ENCODE measurements around the gene IL10RB. TPM values are rescaled to one million over a fixed set of nuclear protein-coding genes. Genes with fewer than 3 reads are reported as not detected.

IL10RB gene
- total and polyA plus RNA-seq, 8 donors = 24.0 to 48.2 (median 30.1) TPM

- Histone ChIP-seq H3K4me1 (peaks cover 16 to 66% of the 10 kb centered on the region in 2 donors), H3K27me3 (no peaks in the 10 kb centered on the region), H3K9me3 (no peaks in the 10 kb centered on the region), H3K36me3 (no peaks in the 10 kb centered on the region), H3K27ac (peak overlapping the region; percentile 98 to 99), H3K4me3 (peak overlapping the region; percentile 83 to 98)
- no peak for ATAC-seq
- intact Hi-C loops (cut with DNase I) = no loop called here
- no peak for DNase-seq
- TF ChIP-seq, protein P1, sequence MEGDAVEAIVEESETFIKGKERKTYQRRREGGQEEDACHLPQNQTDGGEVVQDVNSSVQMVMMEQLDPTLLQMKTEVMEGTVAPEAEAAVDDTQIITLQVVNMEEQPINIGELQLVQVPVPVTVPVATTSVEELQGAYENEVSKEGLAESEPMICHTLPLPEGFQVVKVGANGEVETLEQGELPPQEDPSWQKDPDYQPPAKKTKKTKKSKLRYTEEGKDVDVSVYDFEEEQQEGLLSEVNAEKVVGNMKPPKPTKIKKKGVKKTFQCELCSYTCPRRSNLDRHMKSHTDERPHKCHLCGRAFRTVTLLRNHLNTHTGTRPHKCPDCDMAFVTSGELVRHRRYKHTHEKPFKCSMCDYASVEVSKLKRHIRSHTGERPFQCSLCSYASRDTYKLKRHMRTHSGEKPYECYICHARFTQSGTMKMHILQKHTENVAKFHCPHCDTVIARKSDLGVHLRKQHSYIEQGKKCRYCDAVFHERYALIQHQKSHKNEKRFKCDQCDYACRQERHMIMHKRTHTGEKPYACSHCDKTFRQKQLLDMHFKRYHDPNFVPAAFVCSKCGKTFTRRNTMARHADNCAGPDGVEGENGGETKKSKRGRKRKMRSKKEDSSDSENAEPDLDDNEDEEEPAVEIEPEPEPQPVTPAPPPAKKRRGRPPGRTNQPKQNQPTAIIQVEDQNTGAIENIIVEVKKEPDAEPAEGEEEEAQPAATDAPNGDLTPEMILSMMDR (IDR thresholded peaks at IDR 0.05) = no peak
These were observed 34.6 kb upstream of the IL10RB start for GRCh38 chr21:33231526-33231925.

DNA sequence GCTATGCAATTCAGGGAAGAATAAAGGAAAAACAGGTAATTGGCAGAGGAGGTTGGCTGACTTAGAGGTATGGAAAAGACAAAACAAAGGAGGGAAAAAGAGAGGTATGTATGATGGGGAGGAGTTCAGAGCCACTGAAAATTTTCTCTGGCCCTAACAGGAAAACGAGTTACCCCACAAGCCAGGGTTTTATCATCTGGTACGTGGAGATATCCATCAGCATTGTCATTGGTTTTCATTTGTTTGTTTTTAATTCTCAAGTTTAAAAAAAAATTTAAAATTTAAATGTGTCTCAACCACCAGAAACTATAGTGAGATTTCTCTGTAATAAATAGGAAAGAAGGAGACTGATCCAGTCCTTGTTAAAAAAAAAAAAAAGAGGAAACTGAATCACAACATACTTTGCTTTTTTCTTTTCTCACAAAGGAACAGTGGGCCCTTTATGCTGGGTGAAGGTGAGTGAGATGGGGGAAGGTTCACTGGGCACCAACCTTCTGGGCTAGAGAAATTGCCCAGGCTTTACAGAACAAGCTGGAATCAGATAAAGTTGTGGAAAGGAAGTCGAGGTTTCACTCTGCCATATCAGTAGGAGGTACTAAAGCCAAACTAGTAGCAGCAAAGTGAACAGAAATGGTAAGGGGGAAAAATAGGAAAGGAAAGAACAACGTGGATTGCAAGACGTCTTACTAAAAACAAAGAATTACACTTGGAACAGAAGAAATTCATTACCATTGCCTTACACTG, 33.7 kb upstream of the IL10RB start:
- intact Hi-C loops (cut with DNase I) = no loop called here
- Histone ChIP-seq H3K4me3 (peak overlapping the region in 1 of 2 donors; percentile 83), H3K27me3 (no peaks in the 10 kb centered on the region), H3K4me1 (peaks cover 16 to 75% of the 10 kb centered on the region in 2 donors), H3K27ac (peak overlapping the region; percentile 98 to 99), H3K9me3 (no peaks in the 10 kb centered on the region), H3K36me3 (no peaks in the 10 kb centered on the region)
- no peak for ATAC-seq
- no peak for DNase-seq
- TF ChIP-seq, protein P1 (IDR thresholded peaks at IDR 0.05) = no peak

DNA sequence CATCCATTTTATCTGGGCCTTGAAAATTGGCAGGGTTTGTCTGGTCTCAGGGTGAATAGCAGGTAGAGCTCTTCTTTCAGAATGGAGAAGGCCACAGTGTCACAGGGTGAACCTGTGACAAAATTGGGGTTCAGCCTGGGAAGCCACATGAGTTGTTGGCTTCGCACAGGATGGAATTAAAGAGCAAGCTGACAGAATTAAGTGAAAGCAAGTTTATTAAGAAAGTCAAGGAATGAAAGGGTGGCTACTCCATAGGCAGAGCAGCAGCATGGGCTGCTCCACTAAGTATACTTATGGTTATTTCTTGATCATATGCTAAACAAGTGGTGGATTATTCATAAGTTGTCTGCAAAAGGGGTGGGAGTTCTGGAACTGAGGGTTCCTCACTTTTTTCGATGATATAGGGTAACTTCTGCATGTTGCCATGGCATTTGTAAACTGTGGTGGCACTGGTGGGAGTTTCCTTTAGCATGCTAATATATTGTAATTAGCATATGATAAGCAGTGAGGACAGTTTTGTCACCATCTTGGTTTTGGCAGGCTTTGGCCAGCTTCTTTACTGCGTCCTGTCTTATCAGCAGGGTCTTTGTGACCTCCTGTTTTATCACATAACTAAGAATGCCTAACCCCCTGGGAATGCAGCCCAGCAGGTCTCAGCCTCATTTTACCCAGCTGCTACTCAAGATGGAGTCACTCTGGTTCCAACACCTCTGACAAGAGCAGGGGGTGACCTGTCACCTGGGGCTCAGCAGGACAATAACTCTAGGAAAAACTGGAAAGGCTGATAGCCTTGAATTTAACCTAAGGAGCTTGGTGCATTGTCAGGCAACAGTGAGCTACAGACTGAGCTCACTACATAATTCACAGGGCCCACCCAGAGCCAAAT, 31.3 kb upstream of the IL10RB start:
- TF ChIP-seq, protein P1 (IDR thresholded peaks at IDR 0.05) = no peak
- no peak overlapping the region for H3K27ac ChIP-seq
- H3K36me3 ChIP-seq = no peaks in the 10 kb centered on the region
- H3K4me1 ChIP-seq = peaks cover 12 to 81% of the 10 kb centered on the region in 2 donors
- H3K4me3 ChIP-seq = no peak overlapping the region
- H3K27me3 ChIP-seq = no peaks in the 10 kb centered on the region
- intact Hi-C loops (cut with DNase I) = no loop called here
- no peak for DNase-seq
- ATAC-seq = no peak
- H3K9me3 ChIP-seq = no peaks in the 10 kb centered on the region

- TF ChIP-seq, protein P1 (IDR thresholded peaks at IDR 0.05) = no peak
- Histone ChIP-seq H3K27ac (no peak overlapping the region), H3K4me1 (peaks cover 12 to 84% of the 10 kb centered on the region in 2 donors), H3K9me3 (no peaks in the 10 kb centered on the region), H3K4me3 (no peak overlapping the region), H3K27me3 (no peaks in the 10 kb centered on the region), H3K36me3 (no peaks in the 10 kb centered on the region)
- ATAC-seq (no peak), DNase-seq (peak in 1 of 4 donors; percentile 39)
- intact Hi-C loops (cut with DNase I) = no loop called here
These were observed 30.0 kb upstream of the IL10RB start for GRCh38 chr21:33236013-33236686.

Measured in left lung (tissue), 10 donors.